ENCODE data around the gene ULK4. TPM values are rescaled to one million over a fixed set of nuclear protein-coding genes. Genes with fewer than 3 reads are reported as not detected.
"Not testable (repeated sequence)": the region's sequence is repeated elsewhere in the genome, so short reads cannot be mapped to it uniquely, and the experiment has no call there.

The ULK4 gene
- total RNA-seq, 2 donors from 2014 or later = 7.0 to 7.7 TPM

GRCh38 chr3:41370765-41371535 is 591.0 kb downstream of the ULK4 start:
- not testable (repeated sequence) for H3K27ac Mint-ChIP-seq; H3K4me3 Mint-ChIP-seq; H3K36me3 Mint-ChIP-seq (ENCODE audit: low read depth); H3K9me3 Mint-ChIP-seq; H3K27me3 Mint-ChIP-seq; H3K4me1 Mint-ChIP-seq; ATAC-seq (replicated peaks)

- H3K36me3 Mint-ChIP-seq (ENCODE audit: low read depth) = no peaks in the 10 kb centered on the region
- no peak overlapping the region for H3K27ac Mint-ChIP-seq
- ATAC-seq (replicated peaks) = no peak
Observed at GRCh38 chr3:41370307-41370706, 591.6 kb downstream of the ULK4 start.

GRCh38 chr3:41369838-41370237 is 592.1 kb downstream of the ULK4 start:
- H3K4me3 Mint-ChIP-seq = no peak overlapping the region
- H3K36me3 Mint-ChIP-seq (ENCODE audit: low read depth) = no peaks in the 10 kb centered on the region
- peaks cover 4% of the 10 kb centered on the region for H3K9me3 Mint-ChIP-seq
- no peak overlapping the region for H3K27ac Mint-ChIP-seq
- no peaks in the 10 kb centered on the region for H3K27me3 Mint-ChIP-seq
- H3K4me1 Mint-ChIP-seq = no peaks in the 10 kb centered on the region
- ATAC-seq (replicated peaks) = no peak

More at GRCh38 chr3:41370307-41370706, 591.6 kb downstream of the ULK4 start:
- Mint-ChIP-seq H3K4me1 (no peaks in the 10 kb centered on the region), H3K9me3 (peaks cover 4% of the 10 kb centered on the region), H3K4me3 (no peak overlapping the region), H3K27me3 (no peaks in the 10 kb centered on the region)

GRCh38 chr3:41365973-41366372 is 595.9 kb downstream of the ULK4 start:
- Mint-ChIP-seq H3K4me3 (no peak overlapping the region), H3K4me1 (no peaks in the 10 kb centered on the region), H3K9me3 (no peaks in the 10 kb centered on the region), H3K27me3 (no peaks in the 10 kb centered on the region), H3K36me3 (ENCODE audit: low read depth) (no peaks in the 10 kb centered on the region), H3K27ac (no peak overlapping the region)
- no peak for ATAC-seq (replicated peaks)

GRCh38 chr3:41364736-41365135 is 597.2 kb downstream of the ULK4 start:
- H3K36me3 Mint-ChIP-seq (ENCODE audit: low read depth) = no peaks in the 10 kb centered on the region
- no peak overlapping the region for H3K4me3 Mint-ChIP-seq
- H3K27ac Mint-ChIP-seq = no peak overlapping the region
- H3K9me3 Mint-ChIP-seq = no peaks in the 10 kb centered on the region
- no peaks in the 10 kb centered on the region for H3K27me3 Mint-ChIP-seq
- no peak for ATAC-seq (replicated peaks)
- H3K4me1 Mint-ChIP-seq = no peaks in the 10 kb centered on the region

- ATAC-seq (replicated peaks) = no peak
- Mint-ChIP-seq H3K27me3 (no peaks in the 10 kb centered on the region), H3K4me3 (no peak overlapping the region), H3K9me3 (no peaks in the 10 kb centered on the region), H3K4me1 (no peaks in the 10 kb centered on the region), H3K36me3 (ENCODE audit: low read depth) (no peaks in the 10 kb centered on the region), H3K27ac (no peak overlapping the region)
Observed at GRCh38 chr3:41363830-41364523, 597.9 kb downstream of the ULK4 start.

GRCh38 chr3:41362638-41363559 is 599.0 kb downstream of the ULK4 start:
- H3K27ac Mint-ChIP-seq = no peak overlapping the region
- no peaks in the 10 kb centered on the region for H3K36me3 Mint-ChIP-seq (ENCODE audit: low read depth)
- no peak for ATAC-seq (replicated peaks)
- H3K9me3 Mint-ChIP-seq = no peaks in the 10 kb centered on the region
- H3K4me3 Mint-ChIP-seq = no peak overlapping the region
- no peaks in the 10 kb centered on the region for H3K27me3 Mint-ChIP-seq
- no peaks in the 10 kb centered on the region for H3K4me1 Mint-ChIP-seq

- H3K4me3 Mint-ChIP-seq = no peak overlapping the region
- ATAC-seq (replicated peaks) = no peak
- no peaks in the 10 kb centered on the region for H3K27me3 Mint-ChIP-seq
- no peaks in the 10 kb centered on the region for H3K9me3 Mint-ChIP-seq
- H3K36me3 Mint-ChIP-seq (ENCODE audit: low read depth) = no peaks in the 10 kb centered on the region
- H3K4me1 Mint-ChIP-seq = no peaks in the 10 kb centered on the region
- no peak overlapping the region for H3K27ac Mint-ChIP-seq
Observed at GRCh38 chr3:41357271-41357670, 604.6 kb downstream of the ULK4 start.

GRCh38 chr3:41356775-41357174 is 605.1 kb downstream of the ULK4 start:
- Mint-ChIP-seq H3K36me3 (ENCODE audit: low read depth) (no peaks in the 10 kb centered on the region), H3K27me3 (no peaks in the 10 kb centered on the region), H3K27ac (no peak overlapping the region), H3K9me3 (no peaks in the 10 kb centered on the region), H3K4me1 (no peaks in the 10 kb centered on the region), H3K4me3 (no peak overlapping the region)
- no peak for ATAC-seq (replicated peaks)

- H3K36me3 Mint-ChIP-seq (ENCODE audit: low read depth) = no peaks in the 10 kb centered on the region
- ATAC-seq (replicated peaks) = no peak
- no peaks in the 10 kb centered on the region for H3K4me1 Mint-ChIP-seq
- H3K27me3 Mint-ChIP-seq = no peaks in the 10 kb centered on the region
- H3K4me3 Mint-ChIP-seq = no peak overlapping the region
- H3K27ac Mint-ChIP-seq = no peak overlapping the region
- no peaks in the 10 kb centered on the region for H3K9me3 Mint-ChIP-seq
Observed at GRCh38 chr3:41352510-41352909, 609.4 kb downstream of the ULK4 start.

GRCh38 chr3:41350441-41350840 is 611.5 kb downstream of the ULK4 start:
- no peaks in the 10 kb centered on the region for H3K4me1 Mint-ChIP-seq
- ATAC-seq (replicated peaks) = peak; percentile 57
- peak overlapping the region; percentile 76 for H3K27ac Mint-ChIP-seq
- H3K27me3 Mint-ChIP-seq = no peaks in the 10 kb centered on the region
- H3K4me3 Mint-ChIP-seq = no peak overlapping the region
- no peaks in the 10 kb centered on the region for H3K36me3 Mint-ChIP-seq (ENCODE audit: low read depth)
- H3K9me3 Mint-ChIP-seq = peaks cover 4% of the 10 kb centered on the region

GRCh38 chr3:41348401-41348800 is 613.5 kb downstream of the ULK4 start:
- no peak for ATAC-seq (replicated peaks)
- H3K4me3 Mint-ChIP-seq = no peak overlapping the region
- H3K9me3 Mint-ChIP-seq = peaks cover 7% of the 10 kb centered on the region
- H3K27ac Mint-ChIP-seq = no peak overlapping the region
- H3K4me1 Mint-ChIP-seq = no peaks in the 10 kb centered on the region
- no peaks in the 10 kb centered on the region for H3K27me3 Mint-ChIP-seq
- no peaks in the 10 kb centered on the region for H3K36me3 Mint-ChIP-seq (ENCODE audit: low read depth)

- Mint-ChIP-seq H3K4me3 (no peak overlapping the region), H3K36me3 (ENCODE audit: low read depth) (no peaks in the 10 kb centered on the region), H3K9me3 (peaks cover 10% of the 10 kb centered on the region), H3K27ac (no peak overlapping the region), H3K4me1 (no peaks in the 10 kb centered on the region), H3K27me3 (no peaks in the 10 kb centered on the region)
- no peak for ATAC-seq (replicated peaks)
Observed at GRCh38 chr3:41346698-41347270, 615.1 kb downstream of the ULK4 start.

- no peaks in the 10 kb centered on the region for H3K27me3 Mint-ChIP-seq
- H3K9me3 Mint-ChIP-seq = peaks cover 10% of the 10 kb centered on the region
- ATAC-seq (replicated peaks) = no peak
- H3K27ac Mint-ChIP-seq = no peak overlapping the region
- H3K4me1 Mint-ChIP-seq = no peaks in the 10 kb centered on the region
- no peak overlapping the region for H3K4me3 Mint-ChIP-seq
- H3K36me3 Mint-ChIP-seq (ENCODE audit: low read depth) = no peaks in the 10 kb centered on the region
Observed at GRCh38 chr3:41345788-41346187, 616.1 kb downstream of the ULK4 start.
